Measurements from ENCODE around the gene DRGX. TPM values are rescaled to one million over a fixed set of nuclear protein-coding genes. Genes with fewer than 3 reads are reported as not detected.

DRGX gene
- total RNA-seq, 1 experiment from 2014 or later = not detected

DNA sequence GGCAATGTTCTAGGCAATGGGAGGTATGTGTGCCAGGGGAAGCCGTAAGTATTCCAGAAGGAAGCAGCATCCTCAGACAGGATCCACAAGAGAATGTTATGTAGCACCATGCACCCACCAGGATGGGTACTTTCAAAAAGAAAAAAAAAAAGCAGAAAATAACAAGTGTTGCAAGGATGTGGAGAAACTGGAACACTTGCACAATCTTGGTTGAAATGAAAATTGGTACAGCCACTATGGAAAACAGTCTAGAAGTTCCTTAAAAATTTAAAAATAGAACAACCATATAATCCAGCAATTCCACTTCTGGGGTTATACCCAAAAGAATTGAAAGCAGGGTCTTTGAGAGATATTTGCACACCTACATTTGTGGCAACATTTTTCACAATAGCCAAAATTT, 76.7 kb downstream of the DRGX start:
- no peaks in the 10 kb centered on the region for H3K4me1 Mint-ChIP-seq (ENCODE audit: low read depth, unreplicated experiment)
- H3K9me3 Mint-ChIP-seq (ENCODE audit: low read depth, unreplicated experiment) = no peaks in the 10 kb centered on the region
- TF ChIP-seq, protein P1, sequence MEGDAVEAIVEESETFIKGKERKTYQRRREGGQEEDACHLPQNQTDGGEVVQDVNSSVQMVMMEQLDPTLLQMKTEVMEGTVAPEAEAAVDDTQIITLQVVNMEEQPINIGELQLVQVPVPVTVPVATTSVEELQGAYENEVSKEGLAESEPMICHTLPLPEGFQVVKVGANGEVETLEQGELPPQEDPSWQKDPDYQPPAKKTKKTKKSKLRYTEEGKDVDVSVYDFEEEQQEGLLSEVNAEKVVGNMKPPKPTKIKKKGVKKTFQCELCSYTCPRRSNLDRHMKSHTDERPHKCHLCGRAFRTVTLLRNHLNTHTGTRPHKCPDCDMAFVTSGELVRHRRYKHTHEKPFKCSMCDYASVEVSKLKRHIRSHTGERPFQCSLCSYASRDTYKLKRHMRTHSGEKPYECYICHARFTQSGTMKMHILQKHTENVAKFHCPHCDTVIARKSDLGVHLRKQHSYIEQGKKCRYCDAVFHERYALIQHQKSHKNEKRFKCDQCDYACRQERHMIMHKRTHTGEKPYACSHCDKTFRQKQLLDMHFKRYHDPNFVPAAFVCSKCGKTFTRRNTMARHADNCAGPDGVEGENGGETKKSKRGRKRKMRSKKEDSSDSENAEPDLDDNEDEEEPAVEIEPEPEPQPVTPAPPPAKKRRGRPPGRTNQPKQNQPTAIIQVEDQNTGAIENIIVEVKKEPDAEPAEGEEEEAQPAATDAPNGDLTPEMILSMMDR (IDR thresholded peaks at IDR 0.05; ENCODE audit: unreplicated experiment) = no peak
- DNase-seq = no peak
- H3K4me3 Mint-ChIP-seq (ENCODE audit: low read depth, unreplicated experiment) = no peak overlapping the region
- H3K27ac Mint-ChIP-seq (ENCODE audit: unreplicated experiment) = no peak overlapping the region
- no peaks in the 10 kb centered on the region for H3K36me3 Mint-ChIP-seq (ENCODE audit: insufficient read depth, unreplicated experiment)
- CTCF ChIA-PET = no interaction called here
- BruUV-seq (replicated peaks) = no TSS peak
- intact Hi-C loops (cut with micrococcal nuclease; ENCODE audit: unreplicated experiment) = no loop called here
- H3K27me3 Mint-ChIP-seq (ENCODE audit: unreplicated experiment) = peaks cover 62% of the 10 kb centered on the region

DNA sequence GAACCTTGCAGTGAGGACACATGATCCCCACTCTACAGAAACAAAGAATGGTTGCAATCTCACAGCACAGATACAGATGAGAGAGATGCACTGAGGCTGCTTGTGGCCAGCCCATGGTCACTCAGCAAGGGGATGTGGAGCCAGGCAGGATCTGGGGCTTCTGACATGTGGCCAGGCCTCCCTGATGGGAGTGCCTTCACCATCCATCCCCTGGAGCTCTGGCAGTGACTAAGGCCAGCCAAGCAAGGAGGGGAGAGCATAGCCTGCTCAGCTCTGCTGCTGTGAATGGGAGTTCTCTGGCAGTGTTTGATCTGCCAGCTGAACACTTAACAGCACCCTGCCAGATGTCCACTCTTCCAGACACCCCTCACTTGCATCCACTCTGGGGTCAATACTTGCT, 77.1 kb downstream of the DRGX start:
- no peak for DNase-seq
- BruUV-seq (replicated peaks) = no TSS peak
- no peak overlapping the region for H3K4me3 Mint-ChIP-seq (ENCODE audit: low read depth, unreplicated experiment)
- TF ChIP-seq, protein P1 (IDR thresholded peaks at IDR 0.05; ENCODE audit: unreplicated experiment) = no peak
- H3K9me3 Mint-ChIP-seq (ENCODE audit: low read depth, unreplicated experiment) = no peaks in the 10 kb centered on the region
- intact Hi-C loops (cut with micrococcal nuclease; ENCODE audit: unreplicated experiment) = no loop called here
- no peak overlapping the region for H3K27ac Mint-ChIP-seq (ENCODE audit: unreplicated experiment)
- H3K36me3 Mint-ChIP-seq (ENCODE audit: insufficient read depth, unreplicated experiment) = no peaks in the 10 kb centered on the region
- peaks cover 62% of the 10 kb centered on the region for H3K27me3 Mint-ChIP-seq (ENCODE audit: unreplicated experiment)
- CTCF ChIA-PET = no interaction called here
- H3K4me1 Mint-ChIP-seq (ENCODE audit: low read depth, unreplicated experiment) = no peaks in the 10 kb centered on the region

DNA sequence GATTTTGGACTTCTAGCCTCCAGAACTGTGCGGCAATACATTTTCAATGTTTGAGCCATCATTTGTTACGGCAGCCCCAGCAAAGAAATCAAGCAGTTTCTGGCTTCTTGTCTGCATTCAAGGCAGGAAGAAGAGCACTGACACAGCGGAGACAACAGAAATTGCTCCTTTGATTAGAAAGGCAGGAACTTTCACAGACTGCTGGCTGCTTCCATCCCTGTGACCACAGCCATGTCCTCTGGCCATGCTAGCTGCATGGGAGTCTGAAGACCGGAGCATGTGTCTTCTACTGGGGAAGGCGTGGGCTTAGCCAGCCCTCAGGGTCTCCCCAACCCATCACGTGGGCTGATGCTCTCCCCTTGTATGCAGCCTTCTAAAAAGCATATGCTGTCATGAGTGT, 77.9 kb downstream of the DRGX start:
- intact Hi-C loops (cut with micrococcal nuclease; ENCODE audit: unreplicated experiment) = no loop called here
- Mint-ChIP-seq H3K27ac (ENCODE audit: unreplicated experiment) (no peak overlapping the region), H3K4me1 (ENCODE audit: low read depth, unreplicated experiment) (no peaks in the 10 kb centered on the region), H3K4me3 (ENCODE audit: low read depth, unreplicated experiment) (no peak overlapping the region), H3K9me3 (ENCODE audit: low read depth, unreplicated experiment) (no peaks in the 10 kb centered on the region), H3K36me3 (ENCODE audit: insufficient read depth, unreplicated experiment) (no peaks in the 10 kb centered on the region), H3K27me3 (ENCODE audit: unreplicated experiment) (peaks cover 62% of the 10 kb centered on the region)
- BruUV-seq (replicated peaks) = no TSS peak
- TF ChIP-seq, protein P1 (IDR thresholded peaks at IDR 0.05; ENCODE audit: unreplicated experiment) = no peak
- no peak for DNase-seq
- CTCF ChIA-PET = no interaction called here

DNA sequence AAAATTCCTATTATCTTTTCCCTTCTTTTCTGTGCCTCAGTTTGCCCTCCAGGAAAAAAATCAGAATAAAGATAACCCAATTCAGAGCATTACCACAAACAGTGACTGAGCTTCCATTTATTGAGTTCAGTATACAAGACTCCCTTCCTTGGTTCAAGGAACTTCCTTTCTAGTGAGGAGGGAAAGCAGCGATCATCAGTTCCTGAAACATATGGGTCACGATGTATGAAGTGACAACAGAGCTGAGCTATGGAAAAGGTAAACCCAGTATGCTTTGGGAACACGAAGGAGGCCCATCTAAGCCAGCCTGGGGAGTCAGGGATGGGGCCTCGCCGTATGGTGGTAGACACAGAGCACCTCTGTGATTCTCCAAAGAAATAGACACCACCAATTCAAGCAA, 81.1 kb downstream of the DRGX start:
- no TSS peak for BruUV-seq (replicated peaks)
- no peaks in the 10 kb centered on the region for H3K4me1 Mint-ChIP-seq (ENCODE audit: low read depth, unreplicated experiment)
- no peak for DNase-seq
- H3K9me3 Mint-ChIP-seq (ENCODE audit: low read depth, unreplicated experiment) = no peaks in the 10 kb centered on the region
- no peaks in the 10 kb centered on the region for H3K36me3 Mint-ChIP-seq (ENCODE audit: insufficient read depth, unreplicated experiment)
- H3K4me3 Mint-ChIP-seq (ENCODE audit: low read depth, unreplicated experiment) = no peak overlapping the region
- TF ChIP-seq, protein P1 (IDR thresholded peaks at IDR 0.05; ENCODE audit: unreplicated experiment) = no peak
- intact Hi-C loops (cut with micrococcal nuclease; ENCODE audit: unreplicated experiment) = no loop called here
- H3K27me3 Mint-ChIP-seq (ENCODE audit: unreplicated experiment) = peaks cover 61% of the 10 kb centered on the region
- H3K27ac Mint-ChIP-seq (ENCODE audit: unreplicated experiment) = no peak overlapping the region
- CTCF ChIA-PET = no interaction called here

Other genes with a start within 250 kb of the DRGX start
- not detected in 2 replicates for gene TMEM273, start 207.7 kb downstream of the DRGX start, total RNA-seq (2022)
- gene C10orf71, start 96.9 kb downstream of the DRGX start, total RNA-seq (2022) = not detected in 2 replicates
- 25.7 and 32.0 TPM in 2 replicates for gene ERCC6, start 143.0 kb upstream of the DRGX start, total RNA-seq (2022)
- gene SLC18A3, start 214.2 kb upstream of the DRGX start, total RNA-seq (2022) = not detected in 2 replicates
- not detected in 2 replicates for gene CHAT, start 217.9 kb upstream of the DRGX start, total RNA-seq (2022)